Upper lobe of left lung (tissue), 6 donors: ENCODE data around the gene SLC7A10. TPM values are rescaled to one million over a fixed set of nuclear protein-coding genes. Genes with fewer than 3 reads are reported as not detected.

Source experiments
- ATAC-seq, 2 donors: fragments of 200-7000 bp; cut with Tn5 transposase; one replicate each; pipeline ENCODE4 v1.9.1; 2022; ENCODE audit warnings: mild to moderate bottlenecking in 2 of 2, moderate library complexity in 2 of 2; ENCODE audit not compliant: low FRiP score in 2 of 2
- DNase-seq, 2 donors: peaks; one replicate each; pipeline ENCODE4 v3.0.0-alpha.2; 2019 to 2020
- H3K27ac ChIP-seq, 4 donors: fragments of 200-600 bp; sonication (generic); one replicate each; pipeline ENCODE4 v1.5.1; 2016 to 2019
- H3K27me3 ChIP-seq, 4 donors: fragments of 200-600 bp; sonication (generic); one replicate each; pipeline ENCODE4 v1.5.1; 2017 to 2019
- H3K36me3 ChIP-seq, 4 donors: fragments of 200-600 bp; sonication (generic); one replicate each; pipeline ENCODE4 v1.5.1; 2016 to 2019
- H3K4me1 ChIP-seq, 4 donors: fragments of 200-600 bp; sonication (generic); one replicate each; pipeline ENCODE4 v1.5.1; 2018 to 2019
- H3K4me3 ChIP-seq, 4 donors: fragments of 200-600 bp; sonication (generic); one replicate each; pipeline ENCODE4 v1.5.1; 2017 to 2019; ENCODE audit warnings: mild to moderate bottlenecking in 2 of 4, moderate library complexity in 1 of 4
- H3K9me3 ChIP-seq, 4 donors: fragments of 200-600 bp; sonication (generic); one replicate each; pipeline ENCODE4 v1.5.1; 2018 to 2019
- CTCF ChIP-seq, 6 experiments: fragments of 450-650 bp in 4 of 6; fragments of 200-600 bp in 2 of 6; sonication (generic) in 2 of 6; IDR thresholded peaks; one replicate each; pipeline ENCODE4 v1.5.1; 2016 to 2019; ENCODE audit warnings: antibody characterized with exemption in 6 of 6
- EP300 ChIP-seq, 4 donors: sonication (generic); formaldehyde crosslinking; IDR thresholded peaks; one replicate each; pipeline ENCODE4 v1.5.1; 2017; ENCODE audit warnings: antibody characterized with exemption in 4 of 4, control low read depth in 2 of 4
- POLR2A ChIP-seq, 4 donors: fragments of 450-650 bp; IDR thresholded peaks; one replicate each; pipeline ENCODE4 v1.5.1; 2016 to 2017; ENCODE audit warnings: antibody characterized with exemption in 4 of 4, mild to moderate bottlenecking in 2 of 4
- POLR2AphosphoS5 ChIP-seq, 2 donors: sonication (generic); formaldehyde crosslinking; IDR thresholded peaks; one replicate each; pipeline ENCODE4 v1.5.1; 2017; ENCODE audit warnings: antibody characterized with exemption in 2 of 2
- WGBS, 2 donors: methylation state at CpG; one replicate each; pipeline ENCODE4 v1.1.5; 2017 to 2018; 5-methylcytosine and 5-hydroxymethylcytosine counted together
- total RNA-seq, 6 donors: library from RNA; depleted of rRNA in 4 of 6; stranded (reverse); fragments of >200 nt in 4 of 6; gene quantifications; one replicate each; pipeline versions ENCODE4 v1.1.0 to v1.2.1, GENCODE V29; 2016 to 2021
- donor health status: DM: no; HTN: no; CAD: no; lungs with moderate emphysema.
- donor health status: DM: no; HTN: yes; CAD: no; lungs with severe emphysema.

SLC7A10 gene
- total RNA-seq, 6 donors from 2014 or later = 0.29 to 2.1 (median 0.47) TPM; not detected in 2

- DNase-seq = peak in 1 of 2 donors; percentile 76
- peak; percentile 31 to 66 for ATAC-seq
- peak overlapping the region in 3 of 4 donors; percentile 22 to 77 (median 69) for H3K27ac ChIP-seq
These were observed 35.2 kb upstream of the SLC7A10 start for GRCh38 chr19:33260628-33261418.

GRCh38 chr19:33259539-33259938, 33.9 kb upstream of the SLC7A10 start:
- H3K27me3 ChIP-seq = no peaks in the 10 kb centered on the region
- ATAC-seq (peak in 1 of 2 donors; percentile 63), DNase-seq (peak in 1 of 2 donors; percentile 74)
- H3K4me1 ChIP-seq = peaks cover 4 to 16% (median 11%) of the 10 kb centered on the region in 4 donors
- WGBS, 2 donors = 67 to 78% methylated on average over 6 of the region's 6 CpGs
- H3K27ac ChIP-seq = peak overlapping the region in 3 of 4 donors; percentile 24 to 77 (median 36)
- peaks cover 0 to 7% (median 0%) of the 10 kb centered on the region in 4 donors for H3K9me3 ChIP-seq
- no peaks in the 10 kb centered on the region for H3K36me3 ChIP-seq
- H3K4me3 ChIP-seq = no peak overlapping the region
- TF ChIP-seq POLR2A (IDR thresholded peaks at IDR 0.05) = peak in 1 of 4 donors; percentile 48
- TF ChIP-seq EP300 (IDR thresholded peaks at IDR 0.05) = no peak

More at GRCh38 chr19:33260628-33261418, 35.2 kb upstream of the SLC7A10 start:
- Histone ChIP-seq H3K4me1 (peaks cover 4 to 16% (median 11%) of the 10 kb centered on the region in 4 donors), H3K27me3 (no peaks in the 10 kb centered on the region), H3K9me3 (peaks cover 0 to 7% (median 0%) of the 10 kb centered on the region in 4 donors), H3K36me3 (no peaks in the 10 kb centered on the region), H3K4me3 (no peak overlapping the region)
- 50 to 57% methylated on average over 17 to 24 of the region's 24 CpGs for WGBS, 2 donors
- peak in 1 of 2 donors; percentile 10 for TF ChIP-seq POLR2AphosphoS5 (IDR thresholded peaks at IDR 0.05)
- no peak for TF ChIP-seq EP300 (IDR thresholded peaks at IDR 0.05)

- no peak for DNase-seq
- Histone ChIP-seq H3K27ac (no peak overlapping the region), H3K4me3 (no peak overlapping the region), H3K9me3 (peaks cover 0 to 7% (median 0%) of the 10 kb centered on the region in 4 donors), H3K27me3 (no peaks in the 10 kb centered on the region), H3K4me1 (peaks cover 4 to 16% (median 11%) of the 10 kb centered on the region in 4 donors), H3K36me3 (no peaks in the 10 kb centered on the region)
- ATAC-seq = no peak
- WGBS, 2 donors = 94 to 95% methylated on average over 2 of the region's 2 CpGs
- TF ChIP-seq EP300 (IDR thresholded peaks at IDR 0.05) (no peak), POLR2A (IDR thresholded peaks at IDR 0.05) (no peak), POLR2AphosphoS5 (IDR thresholded peaks at IDR 0.05) (no peak), CTCF (IDR thresholded peaks at IDR 0.05) (no peak)
These were observed 32.2 kb upstream of the SLC7A10 start for GRCh38 chr19:33257828-33258227.

- no peak for TF ChIP-seq EP300 (IDR thresholded peaks at IDR 0.05)
- TF ChIP-seq POLR2AphosphoS5 (IDR thresholded peaks at IDR 0.05) = no peak
- no peak for TF ChIP-seq POLR2A (IDR thresholded peaks at IDR 0.05)
- TF ChIP-seq CTCF (IDR thresholded peaks at IDR 0.05) = no peak
- Histone ChIP-seq H3K36me3 (no peaks in the 10 kb centered on the region), H3K9me3 (peaks cover 0 to 7% (median 0%) of the 10 kb centered on the region in 4 donors), H3K27ac (no peak overlapping the region), H3K4me1 (peaks cover 4 to 13% (median 8%) of the 10 kb centered on the region in 4 donors), H3K27me3 (no peaks in the 10 kb centered on the region), H3K4me3 (no peak overlapping the region)
- WGBS, 2 donors = 65 to 75% methylated on average over 7 of the region's 7 CpGs
- ATAC-seq = no peak
- DNase-seq = no peak
These were observed 30.6 kb upstream of the SLC7A10 start for GRCh38 chr19:33256261-33256660.

- peaks cover 4 to 9% (median 5%) of the 10 kb centered on the region in 4 donors for H3K4me1 ChIP-seq
- H3K9me3 ChIP-seq = peaks cover 0 to 7% (median 0%) of the 10 kb centered on the region in 4 donors
- no peak overlapping the region for H3K27ac ChIP-seq
- no peak for TF ChIP-seq EP300 (IDR thresholded peaks at IDR 0.05)
- TF ChIP-seq POLR2AphosphoS5 (IDR thresholded peaks at IDR 0.05) = no peak
- TF ChIP-seq CTCF (IDR thresholded peaks at IDR 0.05) = no peak
- no peak for TF ChIP-seq POLR2A (IDR thresholded peaks at IDR 0.05)
- no peak for DNase-seq
- no peaks in the 10 kb centered on the region for H3K36me3 ChIP-seq
- ATAC-seq = no peak
- H3K27me3 ChIP-seq = no peaks in the 10 kb centered on the region
- 77 to 90% methylated on average over 7 of the region's 7 CpGs for whole genome bisulfite sequencing, 2 donors
- no peak overlapping the region for H3K4me3 ChIP-seq
These were observed 30.1 kb upstream of the SLC7A10 start for GRCh38 chr19:33255781-33256180.
